ENCODE data around the gene CRACR2B.

The CRACR2B gene

DNA sequence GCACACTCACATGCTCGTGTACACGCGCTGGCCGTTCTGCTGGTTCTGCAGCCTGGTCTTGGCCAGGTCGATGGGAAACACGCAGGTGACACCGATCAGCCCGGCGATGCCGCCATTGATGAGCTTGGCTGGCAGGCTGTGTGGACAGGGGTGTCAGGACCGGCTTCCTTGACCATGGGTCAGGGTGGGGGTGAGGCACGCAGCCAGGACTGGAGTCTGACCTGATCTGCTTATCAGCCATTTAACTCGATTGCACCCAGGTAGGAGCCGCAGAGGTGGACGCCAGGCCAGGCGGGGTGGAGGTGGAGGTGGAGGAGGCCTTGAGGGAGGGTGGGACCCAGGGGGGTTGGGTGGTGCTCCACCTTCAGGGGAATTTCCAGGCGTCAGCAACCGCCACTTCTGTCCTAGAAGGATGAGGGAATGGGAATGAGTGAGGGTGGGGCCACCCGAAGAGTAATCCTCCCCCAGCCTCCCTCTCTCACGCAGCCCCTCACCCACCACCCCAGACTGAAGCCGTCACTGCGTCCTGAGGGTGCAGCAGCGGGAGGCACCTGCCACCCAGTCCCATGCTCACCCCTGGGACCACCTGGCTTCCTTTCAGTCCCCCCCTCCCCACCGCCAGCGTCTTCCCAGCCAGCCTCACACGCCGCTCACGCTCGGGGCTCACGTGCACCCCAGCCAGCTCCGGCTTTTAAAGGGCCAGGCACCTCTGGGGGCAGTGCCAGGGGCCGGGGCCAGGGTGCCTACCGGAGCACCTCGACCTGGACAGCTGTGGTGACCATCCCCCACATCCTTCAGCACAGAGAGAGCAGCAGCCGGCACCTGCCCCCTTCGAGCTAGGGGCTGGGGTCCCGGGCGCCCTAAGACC lies 32.7 kb upstream of the CRACR2B start:
- DNase-seq, result no peak

GRCh38 chr11:795634-796564 lies 31.8 kb upstream of the CRACR2B start:
- peak; percentile 89 for DNase-seq

GRCh38 chr11:796565-797295 lies 31.0 kb upstream of the CRACR2B start:
- peak; percentile 59 for DNase-seq

DNA sequence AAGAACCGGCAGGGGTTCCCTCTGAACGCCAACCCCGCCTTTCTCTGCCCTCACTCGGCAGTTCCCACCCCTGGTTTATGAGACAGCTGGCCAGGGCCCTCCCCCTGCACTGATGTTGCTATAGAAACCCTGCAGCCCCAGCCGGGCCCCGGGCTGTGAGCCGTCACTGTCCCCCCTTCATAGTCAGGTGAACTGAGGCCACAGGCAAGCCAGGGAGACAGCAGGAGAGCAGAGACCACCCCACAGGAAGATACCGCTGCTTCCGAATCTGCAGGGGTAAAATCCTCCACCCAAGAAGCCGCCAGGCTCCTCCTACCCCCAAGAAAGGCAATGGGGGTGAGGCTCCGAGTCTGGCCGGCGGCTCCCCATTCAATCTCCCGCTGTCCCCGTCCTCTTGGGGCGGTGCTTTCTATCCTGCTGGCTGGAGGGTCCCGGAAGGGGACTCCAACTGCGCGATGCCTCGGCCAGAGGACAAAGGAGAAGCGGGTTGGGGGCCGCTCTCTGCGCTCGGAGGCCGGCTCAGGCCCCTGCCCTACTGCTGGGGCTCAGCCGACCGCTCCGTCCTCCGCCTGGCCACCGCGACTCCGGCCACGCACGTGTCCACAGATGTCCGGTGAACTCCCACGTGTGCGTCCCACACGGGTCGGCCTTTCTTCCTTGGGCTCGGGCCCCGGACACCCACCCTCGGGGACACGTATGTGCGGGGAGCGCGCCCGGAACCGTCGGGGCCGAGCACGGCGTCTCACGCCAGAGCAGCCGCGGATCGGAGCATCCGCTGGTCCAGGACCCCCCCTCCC lies 30.2 kb upstream of the CRACR2B start:
- DNase-seq, result peak; percentile 94

GRCh38 chr11:798093-798713 lies 29.5 kb upstream of the CRACR2B start, which contains the start of gene SLC25A22:
Gene SLC25A22, minus strand, starts transcription at chr11:798281. Its CDS starts 3,275 bp downstream, at chr11:795006.
- peak; percentile 87 for DNase-seq

DNA sequence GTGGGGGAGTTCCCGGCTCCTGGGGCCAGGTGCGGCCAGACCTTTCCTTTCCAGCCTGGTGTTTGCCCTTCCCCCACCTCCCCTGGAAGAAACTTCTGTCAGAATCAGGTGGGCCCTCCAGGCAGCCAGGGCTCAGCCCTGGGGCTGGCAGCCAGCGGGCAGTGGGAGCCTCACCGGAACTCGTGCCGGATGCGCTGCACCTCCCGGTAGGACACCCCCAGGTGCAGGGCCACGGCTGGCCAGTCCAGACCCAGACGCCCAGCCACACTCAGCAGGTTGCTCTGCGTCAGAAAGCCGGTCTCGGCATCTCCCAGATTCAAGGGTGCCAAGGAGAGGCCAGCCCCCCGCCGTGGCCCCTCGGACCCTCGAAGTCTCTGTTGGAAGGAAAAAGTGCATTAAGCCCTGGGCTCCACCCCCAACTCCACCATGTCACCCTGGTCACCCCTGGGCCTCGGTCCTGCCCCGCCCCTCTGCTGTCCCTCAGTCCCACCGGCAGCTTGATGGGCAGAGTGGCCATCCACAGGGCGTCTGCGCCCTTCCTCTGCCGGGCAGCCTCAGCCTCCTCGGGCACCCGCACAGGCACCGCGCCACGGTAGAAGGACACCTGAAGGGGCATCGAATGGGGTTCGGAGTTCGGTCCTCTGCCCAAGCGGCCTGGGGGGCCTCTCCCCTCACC lies 27.9 kb upstream of the CRACR2B start:
- no peak for DNase-seq

DNA sequence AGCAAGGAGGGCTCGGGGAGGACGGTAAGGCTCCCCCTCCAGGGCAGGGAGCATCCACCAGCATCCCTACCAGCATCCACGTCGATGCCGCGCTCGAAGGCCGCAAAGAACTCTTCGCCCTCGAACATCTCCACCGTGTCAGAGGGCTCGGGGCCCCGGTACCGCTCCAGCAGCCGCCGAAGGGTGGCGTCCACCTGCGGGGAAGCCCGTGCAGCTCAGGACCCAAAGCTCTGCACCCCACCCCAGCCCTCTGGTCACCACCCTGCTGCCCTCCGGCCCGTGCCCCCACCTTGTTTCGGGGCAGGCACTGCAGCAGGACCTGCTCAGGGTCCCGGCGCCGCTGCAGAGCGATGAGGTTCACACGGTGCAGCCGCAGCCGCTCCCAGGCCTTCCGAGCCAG lies 27.2 kb upstream of the CRACR2B start:
- no peak for DNase-seq

- DNase-seq, result no peak
These were observed 26.5 kb upstream of the CRACR2B start for GRCh38 chr11:801097-801780.

- DNase-seq, result no peak
These were observed 25.6 kb upstream of the CRACR2B start for GRCh38 chr11:802018-802617.

- no peak for DNase-seq
These were observed 24.8 kb upstream of the CRACR2B start for GRCh38 chr11:802693-803466.

- DNase-seq, result no peak
These were observed 24.3 kb upstream of the CRACR2B start for GRCh38 chr11:803467-803742.

DNA sequence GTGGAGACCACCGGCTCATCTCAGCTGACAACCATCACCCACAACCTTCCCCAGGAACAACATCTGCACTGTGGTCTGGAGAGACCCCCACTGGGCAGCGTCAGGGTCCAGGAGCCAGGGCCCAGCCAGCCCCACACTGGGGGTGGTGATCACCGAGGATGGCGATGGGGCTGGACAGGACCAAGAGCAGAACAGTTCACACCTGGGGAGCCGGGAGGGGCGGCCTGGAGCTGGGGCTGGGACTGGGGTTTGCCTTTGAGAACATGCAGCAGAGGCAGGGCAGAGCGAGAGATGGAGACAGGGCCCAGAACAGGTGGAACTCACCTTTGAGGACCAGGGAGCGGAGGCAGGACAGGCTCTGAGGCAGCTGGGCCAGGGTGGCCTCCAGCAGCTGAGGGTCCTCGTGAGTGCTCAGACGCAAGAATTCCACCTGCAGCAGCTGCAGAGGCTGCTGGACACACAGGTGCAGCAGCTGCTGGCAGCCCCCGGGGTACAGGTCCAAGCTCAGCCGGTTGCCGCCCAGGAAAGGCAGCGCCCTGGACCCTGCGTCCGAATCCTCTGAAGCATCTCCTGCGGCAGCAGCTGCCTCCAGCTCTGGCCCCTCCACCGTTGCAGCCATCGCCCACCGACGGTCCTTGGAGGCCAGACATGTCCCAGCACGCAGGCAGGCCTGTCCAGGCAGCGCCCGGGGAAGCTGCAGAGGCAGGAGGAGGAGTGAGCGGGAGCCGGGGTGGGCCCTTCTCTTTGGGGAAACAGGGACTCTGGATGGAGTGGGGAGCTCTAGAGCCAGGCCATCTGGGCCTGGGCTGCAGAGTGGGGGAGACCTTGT lies 23.7 kb upstream of the CRACR2B start:
- DNase-seq, result no peak

DNA sequence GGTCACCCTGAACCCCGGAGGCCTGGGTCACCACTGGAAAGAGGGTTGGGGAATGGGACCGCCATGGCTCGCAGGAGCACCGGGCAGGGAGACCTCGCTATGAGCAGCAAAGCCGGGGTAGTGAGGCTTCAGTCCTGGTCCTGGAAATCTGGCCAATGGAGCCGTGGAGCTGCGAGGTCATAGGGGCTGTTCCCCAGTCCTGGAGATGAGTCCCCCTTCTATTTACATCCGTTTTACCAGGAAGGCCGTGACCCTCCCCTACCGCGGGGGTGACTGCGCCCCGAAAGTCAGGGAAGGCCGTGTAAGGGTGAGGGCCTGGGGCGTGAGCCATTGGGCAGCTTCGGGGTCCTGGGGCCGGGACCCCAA lies 23.1 kb upstream of the CRACR2B start:
- no peak for DNase-seq

GRCh38 chr11:808427-809286 lies 19.1 kb upstream of the CRACR2B start:
- DNase-seq, result no peak

- DNase-seq, result peak; percentile 98
These were observed 18.3 kb upstream of the CRACR2B start, which contains the start of gene RPLP2 for GRCh38 chr11:809287-810039. Gene RPLP2, plus strand, starts transcription at chr11:809967. Its CDS starts 268 bp downstream, at chr11:810235.

DNA sequence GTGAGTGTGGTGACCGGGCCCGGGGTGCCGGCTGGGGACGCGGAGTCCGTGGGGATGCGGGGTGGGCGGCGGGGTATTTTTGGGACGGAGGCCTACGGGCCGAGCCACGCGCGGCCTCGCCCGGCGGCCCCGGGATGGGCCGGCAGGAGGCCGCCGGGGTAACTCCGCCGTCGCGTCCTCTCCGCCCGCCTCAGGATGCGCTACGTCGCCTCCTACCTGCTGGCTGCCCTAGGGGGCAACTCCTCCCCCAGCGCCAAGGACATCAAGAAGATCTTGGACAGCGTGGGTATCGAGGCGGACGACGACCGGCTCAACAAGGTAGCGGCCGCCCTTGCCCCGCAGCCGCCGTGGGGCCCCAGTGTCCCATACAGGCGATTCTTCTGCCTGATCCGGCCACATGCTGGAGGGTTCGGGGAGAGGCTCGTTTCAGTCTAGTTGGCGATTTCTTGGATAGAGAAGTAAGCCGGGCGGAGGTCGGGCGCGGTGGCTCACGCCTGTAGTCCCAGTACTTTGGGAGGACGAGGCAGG lies 17.6 kb upstream of the CRACR2B start:
- DNase-seq, result no peak

Measured in right hindlimb (tissue), 1 donor.